Natural killer cell treated with Interleukin-12 subunit alpha and Interleukin-12 subunit beta and Interleukin-15 and Interleukin-18, amount 100 ng/mL, for 72 hours (primary cell): ENCODE data around the gene LIX1L. TPM values are rescaled to one million over a fixed set of nuclear protein-coding genes. Genes with fewer than 3 reads are reported as not detected.
"Not testable (repeated sequence)": the region's sequence is repeated elsewhere in the genome, so short reads cannot be mapped to it uniquely, and the experiment has no call there.

Experiments
- ATAC-seq, 2 donors: fragments of 150-1000 bp; cut with Tn5 transposase in 1 of 2; sonication (Bioruptor Pico), chemical (Tn5 transposase) in 1 of 2; 2 replicates each; pipeline ENCODE4 v1.10.0; 2021
- DNase-seq: peaks from one replicate; pipeline ENCODE4 v3.0.0; 2022; ENCODE audit warnings: low spot score
- H3K27ac Mint-ChIP-seq, 2 donors: 1 replicate in 1 of 2; 2 replicates in 1 of 2; pipeline ENCODE4 v1.8.0; 2022; ENCODE audit warnings: mixed read lengths in 2 of 2, mild to moderate bottlenecking in 1 of 2, moderate library complexity in 1 of 2
- H3K27me3 Mint-ChIP-seq, 2 donors: 1 replicate in 1 of 2; 2 replicates in 1 of 2; pipeline ENCODE4 v1.8.0; 2022; ENCODE audit warnings: mixed read lengths in 2 of 2
- H3K36me3 Mint-ChIP-seq: one replicate; pipeline ENCODE4 v1.8.0; 2022; ENCODE audit warnings: mixed read lengths
- H3K4me1 Mint-ChIP-seq, 2 donors: 1 replicate in 1 of 2; 2 replicates in 1 of 2; pipeline ENCODE4 v1.8.0; 2022; ENCODE audit warnings: low read depth in 2 of 2, mixed read lengths in 2 of 2, mild to moderate bottlenecking in 1 of 2
- H3K4me3 Mint-ChIP-seq: one replicate; pipeline ENCODE4 v1.8.0; 2022; ENCODE audit warnings: mixed read lengths
- H3K9me3 Mint-ChIP-seq: 2 replicates; pipeline ENCODE4 v1.8.0; 2022; ENCODE audit warnings: mixed read lengths
- total RNA-seq, 2 donors: library from RNA; stranded (reverse); gene quantifications; one replicate each; pipeline ENCODE4 v1.2.3, GENCODE V29; 2022

The LIX1L gene
- total RNA-seq, 2 donors from 2014 or later: 28.8 to 31.3 TPM

GRCh38 chr1:145952903-145953302 lies 4.9 kb downstream of the LIX1L start:
- no peak for ATAC-seq
- Mint-ChIP-seq H3K4me3 (no peak overlapping the region), H3K27me3 (no peaks in the 10 kb centered on the region), H3K9me3 (no peaks in the 10 kb centered on the region), H3K27ac (no peak overlapping the region), H3K36me3 (peaks cover 5% of the 10 kb centered on the region), H3K4me1 (peaks cover 53 to 59% of the 10 kb centered on the region in 2 donors)
- no peak for DNase-seq

GRCh38 chr1:145951526-145951925 lies 6.3 kb downstream of the LIX1L start:
- DNase-seq (no peak), ATAC-seq (no peak)
- Mint-ChIP-seq H3K4me3 (no peak overlapping the region), H3K27ac (no peak overlapping the region), H3K4me1 (peaks cover 45 to 50% of the 10 kb centered on the region in 2 donors), H3K27me3 (no peaks in the 10 kb centered on the region), H3K36me3 (peaks cover 5% of the 10 kb centered on the region), H3K9me3 (no peaks in the 10 kb centered on the region)

- DNase-seq (no peak), ATAC-seq (no peak)
- Mint-ChIP-seq H3K27ac (peak overlapping the region in 1 of 2 donors; percentile 11), H3K4me3 (no peak overlapping the region), H3K4me1 (peaks cover 28 to 29% of the 10 kb centered on the region in 2 donors), H3K36me3 (peaks cover 5% of the 10 kb centered on the region), H3K9me3 (no peaks in the 10 kb centered on the region), H3K27me3 (no peaks in the 10 kb centered on the region)
Observed at GRCh38 chr1:145949219-145949618, 8.6 kb downstream of the LIX1L start.

- DNase-seq (no peak), ATAC-seq (no peak)
- H3K4me1 Mint-ChIP-seq: peaks cover 23 to 31% of the 10 kb centered on the region in 2 donors
- no peak overlapping the region for H3K27ac Mint-ChIP-seq
- no peaks in the 10 kb centered on the region for H3K9me3 Mint-ChIP-seq
- no peak overlapping the region for H3K4me3 Mint-ChIP-seq
- H3K27me3 Mint-ChIP-seq: no peaks in the 10 kb centered on the region
- H3K36me3 Mint-ChIP-seq: peaks cover 11% of the 10 kb centered on the region
Observed at GRCh38 chr1:145947551-145947950, 10.3 kb downstream of the LIX1L start.

- Mint-ChIP-seq H3K9me3 (no peaks in the 10 kb centered on the region), H3K36me3 (peaks cover 12% of the 10 kb centered on the region), H3K4me1 (peaks cover 15 to 27% of the 10 kb centered on the region in 2 donors), H3K4me3 (no peak overlapping the region), H3K27ac (no peak overlapping the region), H3K27me3 (no peaks in the 10 kb centered on the region)
- no peak for DNase-seq
- no peak for ATAC-seq
Observed at GRCh38 chr1:145946477-145946986, 11.3 kb downstream of the LIX1L start.

GRCh38 chr1:145944532-145944931 lies 13.3 kb downstream of the LIX1L start:
- peaks cover 5 to 12% of the 10 kb centered on the region in 2 donors for H3K4me1 Mint-ChIP-seq
- DNase-seq (no peak), ATAC-seq (no peak)
- no peak overlapping the region for H3K4me3 Mint-ChIP-seq
- H3K36me3 Mint-ChIP-seq: peaks cover 11% of the 10 kb centered on the region
- no peaks in the 10 kb centered on the region for H3K27me3 Mint-ChIP-seq
- no peak overlapping the region for H3K27ac Mint-ChIP-seq
- no peaks in the 10 kb centered on the region for H3K9me3 Mint-ChIP-seq

GRCh38 chr1:145942871-145943270 lies 14.9 kb downstream of the LIX1L start:
- DNase-seq (no peak), ATAC-seq (no peak)
- Mint-ChIP-seq H3K27me3 (no peaks in the 10 kb centered on the region), H3K27ac (peak overlapping the region in 1 of 2 donors; percentile 52), H3K4me1 (peaks cover 0 to 3% of the 10 kb centered on the region in 2 donors), H3K36me3 (peaks cover 11% of the 10 kb centered on the region), H3K9me3 (no peaks in the 10 kb centered on the region), H3K4me3 (no peak overlapping the region)

GRCh38 chr1:145942405-145942804 lies 15.4 kb downstream of the LIX1L start:
- no peak overlapping the region for H3K27ac Mint-ChIP-seq
- ATAC-seq: no peak
- H3K4me1 Mint-ChIP-seq: peaks cover 0 to 3% of the 10 kb centered on the region in 2 donors

GRCh38 chr1:145937436-145937835 lies 20.4 kb downstream of the LIX1L start:
- no peak for DNase-seq
- ATAC-seq: no peak
- Mint-ChIP-seq H3K9me3 (no peaks in the 10 kb centered on the region), H3K36me3 (peaks cover 11% of the 10 kb centered on the region), H3K4me3 (no peak overlapping the region), H3K27me3 (no peaks in the 10 kb centered on the region), H3K27ac (no peak overlapping the region), H3K4me1 (peaks cover 11 to 16% of the 10 kb centered on the region in 2 donors)

More at GRCh38 chr1:145942405-145942804, 15.4 kb downstream of the LIX1L start:
- H3K36me3 Mint-ChIP-seq: peaks cover 11% of the 10 kb centered on the region
- no peak overlapping the region for H3K4me3 Mint-ChIP-seq
- no peaks in the 10 kb centered on the region for H3K9me3 Mint-ChIP-seq
- H3K27me3 Mint-ChIP-seq: no peaks in the 10 kb centered on the region
- DNase-seq: no peak

GRCh38 chr1:145936247-145936646 lies 21.6 kb downstream of the LIX1L start:
- peaks cover 18 to 19% of the 10 kb centered on the region in 2 donors for H3K4me1 Mint-ChIP-seq
- H3K27ac Mint-ChIP-seq: no peak overlapping the region
- ATAC-seq: peak in 1 of 2 donors; percentile 27
- no peak for DNase-seq
- H3K36me3 Mint-ChIP-seq: peaks cover 6% of the 10 kb centered on the region
- no peak overlapping the region for H3K4me3 Mint-ChIP-seq
- no peaks in the 10 kb centered on the region for H3K9me3 Mint-ChIP-seq
- no peaks in the 10 kb centered on the region for H3K27me3 Mint-ChIP-seq

GRCh38 chr1:145935708-145936107 lies 22.1 kb downstream of the LIX1L start:
- H3K4me1 Mint-ChIP-seq: peaks cover 18 to 19% of the 10 kb centered on the region in 2 donors
- DNase-seq: no peak
- peaks cover 6% of the 10 kb centered on the region for H3K36me3 Mint-ChIP-seq
- ATAC-seq: no peak
- no peaks in the 10 kb centered on the region for H3K27me3 Mint-ChIP-seq
- no peaks in the 10 kb centered on the region for H3K9me3 Mint-ChIP-seq
- H3K27ac Mint-ChIP-seq: peak overlapping the region in 1 of 2 donors; percentile 25
- no peak overlapping the region for H3K4me3 Mint-ChIP-seq

- not testable (repeated sequence) for DNase-seq, H3K9me3 Mint-ChIP-seq, ATAC-seq, H3K27me3 Mint-ChIP-seq, H3K36me3 Mint-ChIP-seq
- Mint-ChIP-seq H3K27ac (peak overlapping the region; percentile 70 to 85), H3K4me3 (peak overlapping the region; percentile 65), H3K4me1 (peaks cover 21 to 26% of the 10 kb centered on the region in 2 donors)
Observed at GRCh38 chr1:145932522-145933009, 25.3 kb downstream of the LIX1L start.

GRCh38 chr1:145927916-145928643 lies 29.7 kb downstream of the LIX1L start:
- DNase-seq: no peak
- H3K4me3 Mint-ChIP-seq: no peak overlapping the region
- H3K27ac Mint-ChIP-seq: peak overlapping the region; percentile 69 to 90
- H3K36me3 Mint-ChIP-seq: no peaks in the 10 kb centered on the region
- peaks cover 16 to 24% of the 10 kb centered on the region in 2 donors for H3K4me1 Mint-ChIP-seq
- H3K9me3 Mint-ChIP-seq: no peaks in the 10 kb centered on the region
- no peak for ATAC-seq
- H3K27me3 Mint-ChIP-seq: no peaks in the 10 kb centered on the region
